H9 (cell line): Measurements from ENCODE around the gene RNPS1. TPM values are rescaled to one million over a fixed set of nuclear protein-coding genes. Genes with fewer than 3 reads are reported as not detected.

Source experiments
- DNase-seq: peaks from one replicate; pipeline ENCODE4 v3.0.0-alpha.2; 2017
- H2AFZ ChIP-seq: one replicate; pipeline ENCODE4 v1.6.1; 2013; ENCODE audit warnings: mild to moderate bottlenecking, low read length, control low read depth, moderate library complexity
- H2AK5ac ChIP-seq: 2 replicates; pipeline ENCODE4 v1.6.1; 2013; ENCODE audit warnings: low read length, control low read depth, mixed read lengths; ENCODE audit not compliant: insufficient read length
- H2BK120ac ChIP-seq: one replicate; pipeline ENCODE4 v1.6.1; 2013; ENCODE audit warnings: low read depth, mild to moderate bottlenecking, low read length, control low read depth, inconsistent platforms; ENCODE audit not compliant: poor library complexity, severe bottlenecking
- H2BK12ac ChIP-seq: 2 replicates; pipeline ENCODE4 v1.6.1; 2013; ENCODE audit warnings: low read length, control low read depth, mixed read lengths, low read depth; ENCODE audit not compliant: insufficient read length
- H2BK15ac ChIP-seq: 2 replicates; pipeline ENCODE4 v1.6.1; 2013; ENCODE audit warnings: low read depth, low read length, control low read depth
- H2BK20ac ChIP-seq: one replicate; pipeline ENCODE4 v1.6.1; 2013; ENCODE audit warnings: low read depth, mild to moderate bottlenecking, low read length, control low read depth, inconsistent platforms; ENCODE audit not compliant: poor library complexity, severe bottlenecking
- H2BK5ac ChIP-seq: 2 replicates; pipeline ENCODE4 v1.6.1; 2013; ENCODE audit warnings: low read length, control low read depth, mixed read lengths; ENCODE audit not compliant: insufficient read length
- H3K14ac ChIP-seq: 2 replicates; pipeline ENCODE4 v1.6.1; 2013; ENCODE audit warnings: low read length, control low read depth; ENCODE audit not compliant: insufficient read depth
- H3K18ac ChIP-seq: 2 replicates; pipeline ENCODE4 v1.6.1; 2013; ENCODE audit warnings: low read depth, mild to moderate bottlenecking, mixed read lengths, low read length, control low read depth; ENCODE audit not compliant: insufficient read length
- H3K23ac ChIP-seq: 2 replicates; pipeline ENCODE4 v1.6.1; 2013; ENCODE audit warnings: low read length, control low read depth, mixed read lengths, low read depth; ENCODE audit not compliant: insufficient read length
- H3K23me2 ChIP-seq: 2 replicates; pipeline ENCODE4 v1.6.1; 2013; ENCODE audit warnings: low read depth, mild to moderate bottlenecking, mixed read lengths, low read length, control low read depth; ENCODE audit not compliant: insufficient read length, poor library complexity, severe bottlenecking
- H3K27ac ChIP-seq: 2 replicates; pipeline ENCODE4 v1.5.1; 2013; ENCODE audit warnings: low read length, control low read depth, mixed read lengths, low read depth; ENCODE audit not compliant: insufficient read length
- H3K27me3 ChIP-seq: 2 replicates; pipeline ENCODE4 v1.6.1; 2013; ENCODE audit warnings: low read length, control low read depth, inconsistent platforms; ENCODE audit not compliant: insufficient read depth
- H3K4ac ChIP-seq: 2 replicates; pipeline ENCODE4 v1.6.1; 2013; ENCODE audit warnings: low read depth, mild to moderate bottlenecking, control low read depth, inconsistent platforms, low read length, moderate library complexity
- H3K4me1 ChIP-seq: 2 replicates; pipeline ENCODE4 v1.6.1; 2013; ENCODE audit warnings: low read length, control low read depth, inconsistent platforms; ENCODE audit not compliant: insufficient read depth
- H3K4me2 ChIP-seq: 2 replicates; pipeline ENCODE4 v1.6.1; 2013; ENCODE audit warnings: low read length, control low read depth, mixed read lengths; ENCODE audit not compliant: insufficient read length, insufficient read depth
- H3K56ac ChIP-seq: 2 replicates; pipeline ENCODE4 v1.6.1; 2013; ENCODE audit warnings: low read depth, mild to moderate bottlenecking, mixed read lengths, low read length, control low read depth; ENCODE audit not compliant: insufficient read length
- H3K79me1 ChIP-seq: 2 replicates; pipeline ENCODE4 v1.6.1; 2013; ENCODE audit warnings: low read depth, mild to moderate bottlenecking, moderate library complexity, low read length, control low read depth, inconsistent platforms; ENCODE audit not compliant: insufficient read depth, poor library complexity, severe bottlenecking
- H3K79me2 ChIP-seq: 2 replicates; pipeline ENCODE4 v1.6.1; 2013; ENCODE audit warnings: low read length, control low read depth, inconsistent platforms; ENCODE audit not compliant: insufficient read depth
- H3K9ac ChIP-seq: 2 replicates; pipeline ENCODE4 v1.6.1; 2013; ENCODE audit warnings: low read length, control low read depth, mixed read lengths; ENCODE audit not compliant: insufficient read length; ENCODE audit errors: extremely low read depth
- H3K9me3 ChIP-seq: one replicate; pipeline ENCODE4 v1.6.1; 2013; ENCODE audit warnings: low read depth, low read length, inconsistent platforms; ENCODE audit not compliant: control insufficient read depth
- H3T11ph ChIP-seq: one replicate; pipeline ENCODE4 v1.6.1; 2013; ENCODE audit warnings: mild to moderate bottlenecking, low read length, control low read depth, inconsistent platforms
- H4K20me1 ChIP-seq: one replicate; pipeline ENCODE4 v1.6.1; 2013; ENCODE audit not compliant: control insufficient read depth, insufficient read length, insufficient read depth
- H4K5ac ChIP-seq: 2 replicates; pipeline ENCODE4 v1.6.1; 2013; ENCODE audit warnings: low read depth, mild to moderate bottlenecking, mixed read lengths, low read length, control low read depth; ENCODE audit not compliant: insufficient read length
- H4K8ac ChIP-seq: replicated peaks from 2 replicates; pipeline ENCODE4 v1.6.1; 2013; ENCODE audit warnings: low read length, control low read depth, mixed read lengths, low read depth; ENCODE audit not compliant: insufficient read length
- H4K91ac ChIP-seq: 2 replicates; pipeline ENCODE4 v1.6.1; 2013; ENCODE audit warnings: low read depth, mild to moderate bottlenecking, moderate library complexity, mixed read lengths, low read length, control low read depth; ENCODE audit not compliant: insufficient read length
- H3K27ac Mint-ChIP-seq, 3 experiments: 2 replicates in 2 of 3; 3 replicates in 1 of 3; pipeline ENCODE4 v1.8.0; 2020 to 2021; ENCODE audit warnings: mixed read lengths in 3 of 3, mild to moderate bottlenecking in 1 of 3, moderate library complexity in 1 of 3
- H3K27me3 Mint-ChIP-seq: 2 replicates; pipeline ENCODE4 v1.8.0; 2021; ENCODE audit warnings: low read depth, mild to moderate bottlenecking, moderate library complexity, mixed read lengths
- H3K36me3 Mint-ChIP-seq, 3 experiments: 2 replicates in 2 of 3; 3 replicates in 1 of 3; pipeline ENCODE4 v1.8.0; 2020 to 2021; ENCODE audit warnings: low read depth in 3 of 3, mixed read lengths in 3 of 3; ENCODE audit not compliant: insufficient read depth in 1 of 3
- H3K4me1 Mint-ChIP-seq, 2 experiments: 2 replicates each; pipeline ENCODE4 v1.8.0; 2020; ENCODE audit warnings: mixed read lengths in 2 of 2
- H3K4me3 Mint-ChIP-seq, 2 experiments: 2 replicates in 1 of 2; 3 replicates in 1 of 2; pipeline ENCODE4 v1.8.0; 2020 to 2021; ENCODE audit warnings: mild to moderate bottlenecking in 2 of 2, mixed read lengths in 2 of 2, moderate library complexity in 1 of 2
- H3K9me3 Mint-ChIP-seq, 2 experiments: 2 replicates in 1 of 2; 3 replicates in 1 of 2; pipeline ENCODE4 v1.8.0; 2020; ENCODE audit warnings: mild to moderate bottlenecking in 2 of 2, mixed read lengths in 2 of 2, moderate library complexity in 1 of 2
- WGBS: extraction: QIAGEN DNeasy Blood & Tissue Kit; methylation state at CpG from one replicate; pipeline ENCODE4 v1.1.7; 2013; ENCODE audit warnings: missing lambda C conversion rate, low lambda C conversion rate, mixed read lengths; ENCODE audit not compliant: insufficient read length; ENCODE audit errors: extremely low coverage; 5-methylcytosine and 5-hydroxymethylcytosine counted together
- total RNA-seq: library from RNA; stranded (reverse); gene quantifications from 2 replicates; pipeline ENCODE4 v1.2.1, GENCODE V29; 2021
- TF ChIP-seq, protein P1 (sequence below): fragments of 200-600 bp; sonication (generic); conservative IDR thresholded peaks from 3 replicates; pipeline ENCODE4 v1.8.0; 2021; ENCODE audit warnings: antibody characterized with exemption, mild to moderate bottlenecking

RNPS1 gene
- total RNA-seq, 1 experiment from 2014 or later, result 384 TPM

DNA sequence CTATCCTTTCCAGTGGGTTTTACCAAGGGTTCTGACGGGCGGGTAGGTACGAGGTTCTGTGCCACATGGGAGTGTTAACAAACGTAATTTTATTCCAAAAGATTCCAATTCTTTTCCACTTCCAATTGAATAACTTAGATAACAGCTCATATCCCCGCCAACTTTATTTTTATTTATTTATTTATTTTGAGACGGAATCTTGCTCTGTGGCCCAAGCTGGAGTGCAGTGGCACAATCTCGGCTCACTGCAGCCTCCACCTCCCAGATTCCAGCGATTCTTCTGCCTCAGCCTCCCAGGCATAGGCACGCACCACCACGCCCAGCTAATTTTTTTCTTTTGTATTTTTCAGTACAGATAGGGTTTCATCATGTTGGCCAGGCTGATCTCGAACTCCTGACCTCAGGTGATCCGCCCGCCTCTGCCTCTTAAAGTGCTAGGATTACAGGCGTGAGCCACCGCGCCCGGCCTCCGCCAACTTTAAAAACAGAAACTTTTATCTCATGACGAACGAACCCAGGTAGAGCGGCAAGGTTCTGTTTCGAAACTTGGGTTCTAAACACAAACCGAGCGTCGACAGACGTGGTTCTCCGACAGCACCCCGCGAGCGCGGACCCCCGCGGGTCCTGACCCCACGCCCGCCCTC lies 17.2 kb downstream of the RNPS1 start:
- Histone ChIP-seq H3K23me2 (peaks cover 4% of the 10 kb centered on the region), H4K5ac (no peak overlapping the region), H3K23ac (no peak overlapping the region), H3K56ac (no peak overlapping the region), H2BK5ac (no peak overlapping the region), H3K18ac (peak overlapping the region; percentile 92), H2AFZ (no peak overlapping the region), H2BK15ac (no peak overlapping the region), H2AK5ac (no peak overlapping the region), H3T11ph (no peak overlapping the region), H4K20me1 (no peaks in the 10 kb centered on the region), H3K9me3 (no peaks in the 10 kb centered on the region), H3K4me1 (no peaks in the 10 kb centered on the region), H3K14ac (peak overlapping the region; percentile 84), H3K79me1 (no peaks in the 10 kb centered on the region), H3K27ac (no peak overlapping the region), H3K79me2 (no peaks in the 10 kb centered on the region; the same call in 1 of the 2 replicates), H3K9ac (peak overlapping the region; percentile 60), H4K8ac (no peak overlapping the region), H3K4me2 (peak overlapping the region; percentile 57), H3K4ac (no peak overlapping the region), H2BK20ac (no peak overlapping the region), H3K27me3 (no peaks in the 10 kb centered on the region), H2BK12ac (no peak overlapping the region), H2BK120ac (no peak overlapping the region), H4K91ac (no peak overlapping the region)
- no peak for DNase-seq
- WGBS, result no CpG with 5 or more reads among the region's 35 CpGs
- peaks cover 24 to 61% (median 51%) of the 10 kb centered on the region in 3 experiments for H3K36me3 Mint-ChIP-seq
- H3K9me3 Mint-ChIP-seq, result no peaks in the 10 kb centered on the region
- H3K27me3 Mint-ChIP-seq, result no peaks in the 10 kb centered on the region
- peak overlapping the region; percentile 80 to 87 (median 87); a peak in 6 of 7 replicates for H3K27ac Mint-ChIP-seq
- TF ChIP-seq, protein P1, sequence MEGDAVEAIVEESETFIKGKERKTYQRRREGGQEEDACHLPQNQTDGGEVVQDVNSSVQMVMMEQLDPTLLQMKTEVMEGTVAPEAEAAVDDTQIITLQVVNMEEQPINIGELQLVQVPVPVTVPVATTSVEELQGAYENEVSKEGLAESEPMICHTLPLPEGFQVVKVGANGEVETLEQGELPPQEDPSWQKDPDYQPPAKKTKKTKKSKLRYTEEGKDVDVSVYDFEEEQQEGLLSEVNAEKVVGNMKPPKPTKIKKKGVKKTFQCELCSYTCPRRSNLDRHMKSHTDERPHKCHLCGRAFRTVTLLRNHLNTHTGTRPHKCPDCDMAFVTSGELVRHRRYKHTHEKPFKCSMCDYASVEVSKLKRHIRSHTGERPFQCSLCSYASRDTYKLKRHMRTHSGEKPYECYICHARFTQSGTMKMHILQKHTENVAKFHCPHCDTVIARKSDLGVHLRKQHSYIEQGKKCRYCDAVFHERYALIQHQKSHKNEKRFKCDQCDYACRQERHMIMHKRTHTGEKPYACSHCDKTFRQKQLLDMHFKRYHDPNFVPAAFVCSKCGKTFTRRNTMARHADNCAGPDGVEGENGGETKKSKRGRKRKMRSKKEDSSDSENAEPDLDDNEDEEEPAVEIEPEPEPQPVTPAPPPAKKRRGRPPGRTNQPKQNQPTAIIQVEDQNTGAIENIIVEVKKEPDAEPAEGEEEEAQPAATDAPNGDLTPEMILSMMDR, result no peak
- H3K4me1 Mint-ChIP-seq, result peaks cover 13 to 20% of the 10 kb centered on the region in 2 experiments
- H3K4me3 Mint-ChIP-seq, result peak overlapping the region; percentile 87 to 93
